Progenitor cell of endocrine pancreas (in vitro differentiated cells): ENCODE measurements around the gene HSD17B4. TPM values are rescaled to one million over a fixed set of nuclear protein-coding genes. Genes with fewer than 3 reads are reported as not detected.

Experiments
- DNase-seq: peaks from one replicate; pipeline ENCODE4 v3.0.0; 2021; ENCODE audit warnings: low spot score; ENCODE audit not compliant: unreplicated experiment
- H3K27ac Mint-ChIP-seq: 2 replicates; pipeline ENCODE4 v1.8.0; 2021; ENCODE audit warnings: mild to moderate bottlenecking, moderate library complexity, mixed read lengths
- H3K27me3 Mint-ChIP-seq: 2 replicates; pipeline ENCODE4 v1.8.0; 2021; ENCODE audit warnings: mixed read lengths
- H3K36me3 Mint-ChIP-seq: 2 replicates; pipeline ENCODE4 v1.8.0; 2022; ENCODE audit warnings: mixed read lengths; ENCODE audit not compliant: insufficient read depth
- H3K4me1 Mint-ChIP-seq: 2 replicates; pipeline ENCODE4 v1.8.0; 2021; ENCODE audit warnings: low read depth, mixed read lengths
- H3K4me3 Mint-ChIP-seq: 2 replicates; pipeline ENCODE4 v1.8.0; 2021; ENCODE audit warnings: low read depth, mild to moderate bottlenecking, moderate library complexity, mixed read lengths
- H3K9me3 Mint-ChIP-seq: 2 replicates; pipeline ENCODE4 v1.8.0; 2021; ENCODE audit warnings: low read depth, mixed read lengths
- CTCF ChIP-seq: fragments of 200-600 bp; sonication (generic); IDR thresholded peaks from one replicate; pipeline ENCODE4 v1.5.0; 2021; ENCODE audit warnings: antibody characterized with exemption, mild to moderate bottlenecking; ENCODE audit not compliant: unreplicated experiment
- total RNA-seq: library from RNA; stranded (reverse); gene quantifications from 2 replicates; pipeline ENCODE4 v1.2.1, GENCODE V29; 2021

The HSD17B4 gene
- total RNA-seq, 1 donor from 2014 or later, result 248 TPM

GRCh38 chr5:119454171-119454570 is 1.9 kb downstream of the HSD17B4 start:
- Mint-ChIP-seq H3K4me1 (peaks cover 15% of the 10 kb centered on the region), H3K27ac (no peak overlapping the region), H3K27me3 (no peaks in the 10 kb centered on the region), H3K36me3 (peaks cover 19% of the 10 kb centered on the region), H3K4me3 (no peak overlapping the region), H3K9me3 (peaks cover 9% of the 10 kb centered on the region)
- TF ChIP-seq CTCF, result no peak
- DNase-seq, result no peak

GRCh38 chr5:119458911-119459632 is 6.8 kb downstream of the HSD17B4 start:
- H3K4me3 Mint-ChIP-seq, result no peak overlapping the region
- H3K4me1 Mint-ChIP-seq, result peaks cover 5% of the 10 kb centered on the region
- no peak for TF ChIP-seq CTCF
- no peak for DNase-seq
- H3K36me3 Mint-ChIP-seq, result peaks cover 33% of the 10 kb centered on the region
- peaks cover 1% of the 10 kb centered on the region for H3K9me3 Mint-ChIP-seq
- H3K27me3 Mint-ChIP-seq, result no peaks in the 10 kb centered on the region
- H3K27ac Mint-ChIP-seq, result no peak overlapping the region

- no peak for DNase-seq
- Mint-ChIP-seq H3K36me3 (peaks cover 59% of the 10 kb centered on the region), H3K4me1 (no peaks in the 10 kb centered on the region), H3K4me3 (no peak overlapping the region), H3K27me3 (no peaks in the 10 kb centered on the region), H3K27ac (no peak overlapping the region), H3K9me3 (peaks cover 40% of the 10 kb centered on the region)
- no peak for TF ChIP-seq CTCF
These were observed 13.3 kb downstream of the HSD17B4 start for GRCh38 chr5:119465640-119466039.

- Mint-ChIP-seq H3K9me3 (peaks cover 40% of the 10 kb centered on the region), H3K27ac (no peak overlapping the region), H3K4me1 (no peaks in the 10 kb centered on the region), H3K36me3 (peaks cover 63% of the 10 kb centered on the region), H3K27me3 (no peaks in the 10 kb centered on the region), H3K4me3 (no peak overlapping the region)
- no peak for TF ChIP-seq CTCF
- DNase-seq, result no peak
These were observed 16.0 kb downstream of the HSD17B4 start for GRCh38 chr5:119468286-119468685.

- peaks cover 58% of the 10 kb centered on the region for H3K36me3 Mint-ChIP-seq
- H3K27me3 Mint-ChIP-seq, result no peaks in the 10 kb centered on the region
- peaks cover 34% of the 10 kb centered on the region for H3K9me3 Mint-ChIP-seq
- H3K4me3 Mint-ChIP-seq, result no peak overlapping the region
- no peak for TF ChIP-seq CTCF
- DNase-seq, result no peak
- peaks cover 3% of the 10 kb centered on the region for H3K4me1 Mint-ChIP-seq
- H3K27ac Mint-ChIP-seq, result no peak overlapping the region
These were observed 17.9 kb downstream of the HSD17B4 start for GRCh38 chr5:119470105-119470763.
